ENCODE measurements around the gene ADH5.
"Not testable (repeated sequence)": the region's sequence is repeated elsewhere in the genome, so short reads cannot be mapped to it uniquely, and the experiment has no call there.

Gene ADH5

GRCh38 chr4:99121008-99121407 lies 32.4 kb upstream of the ADH5 start:
- TF ChIP-seq, protein P1, sequence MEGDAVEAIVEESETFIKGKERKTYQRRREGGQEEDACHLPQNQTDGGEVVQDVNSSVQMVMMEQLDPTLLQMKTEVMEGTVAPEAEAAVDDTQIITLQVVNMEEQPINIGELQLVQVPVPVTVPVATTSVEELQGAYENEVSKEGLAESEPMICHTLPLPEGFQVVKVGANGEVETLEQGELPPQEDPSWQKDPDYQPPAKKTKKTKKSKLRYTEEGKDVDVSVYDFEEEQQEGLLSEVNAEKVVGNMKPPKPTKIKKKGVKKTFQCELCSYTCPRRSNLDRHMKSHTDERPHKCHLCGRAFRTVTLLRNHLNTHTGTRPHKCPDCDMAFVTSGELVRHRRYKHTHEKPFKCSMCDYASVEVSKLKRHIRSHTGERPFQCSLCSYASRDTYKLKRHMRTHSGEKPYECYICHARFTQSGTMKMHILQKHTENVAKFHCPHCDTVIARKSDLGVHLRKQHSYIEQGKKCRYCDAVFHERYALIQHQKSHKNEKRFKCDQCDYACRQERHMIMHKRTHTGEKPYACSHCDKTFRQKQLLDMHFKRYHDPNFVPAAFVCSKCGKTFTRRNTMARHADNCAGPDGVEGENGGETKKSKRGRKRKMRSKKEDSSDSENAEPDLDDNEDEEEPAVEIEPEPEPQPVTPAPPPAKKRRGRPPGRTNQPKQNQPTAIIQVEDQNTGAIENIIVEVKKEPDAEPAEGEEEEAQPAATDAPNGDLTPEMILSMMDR (conservative IDR thresholded peaks at IDR 0.05; ENCODE audit: low read depth, low read length) = no peak
- DNase-seq (ENCODE audit: low read depth) = no peak
- H3K4me3 ChIP-seq (ENCODE audit: low read depth, low read length) = no peak overlapping the region

- TF ChIP-seq, protein P1 (conservative IDR thresholded peaks at IDR 0.05; ENCODE audit: low read depth, low read length) = no peak
- no peak overlapping the region for H3K4me3 ChIP-seq (ENCODE audit: low read depth, low read length)
- no peak for DNase-seq (ENCODE audit: low read depth)
Measured at GRCh38 chr4:99120501-99120900, 31.9 kb upstream of the ADH5 start.

GRCh38 chr4:99117876-99118693 lies 29.5 kb upstream of the ADH5 start:
- TF ChIP-seq, protein P1 (conservative IDR thresholded peaks at IDR 0.05; ENCODE audit: low read depth, low read length) = peak; percentile 38

DNA sequence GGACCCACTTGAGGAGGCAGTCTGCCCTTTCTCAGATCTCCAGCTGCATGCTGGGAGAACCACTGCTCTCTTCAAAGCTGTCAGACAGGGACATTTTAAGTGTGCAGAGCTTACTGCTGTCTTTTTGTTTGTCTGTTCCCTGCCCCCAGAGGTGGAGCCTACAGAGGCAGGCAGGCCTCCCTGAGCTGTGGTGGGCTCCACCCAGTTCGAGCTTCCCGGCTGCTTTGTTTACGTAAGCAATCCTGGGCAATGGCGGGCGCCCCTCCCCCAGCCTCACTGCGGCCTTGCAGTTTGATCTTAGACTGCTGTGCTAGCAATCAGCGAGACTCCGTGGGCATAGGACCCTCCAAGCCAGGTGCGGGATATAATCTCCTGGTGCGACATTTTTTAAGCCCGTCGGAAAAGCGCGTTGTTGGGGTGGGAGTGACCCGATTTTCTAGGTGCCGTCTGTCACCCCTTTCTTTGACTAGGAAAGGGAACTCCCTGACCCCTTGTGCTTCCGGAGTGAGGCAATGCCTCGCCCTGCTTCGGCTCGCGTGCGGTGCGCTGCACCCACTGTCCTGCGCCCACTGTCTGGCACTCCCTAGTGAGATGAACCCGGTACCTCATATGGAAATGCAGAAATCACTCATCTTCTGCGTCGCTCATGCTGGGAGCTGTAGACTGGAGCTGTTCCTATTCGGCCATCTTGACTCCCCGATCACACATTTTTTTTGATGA lies 28.7 kb upstream of the ADH5 start:
- not testable (repeated sequence) for DNase-seq (ENCODE audit: low read depth); H3K4me3 ChIP-seq (ENCODE audit: low read depth, low read length)

More at GRCh38 chr4:99117876-99118693, 29.5 kb upstream of the ADH5 start:
- no peak overlapping the region for H3K4me3 ChIP-seq (ENCODE audit: low read depth, low read length)
- DNase-seq (ENCODE audit: low read depth) = peak; percentile 49

DNA sequence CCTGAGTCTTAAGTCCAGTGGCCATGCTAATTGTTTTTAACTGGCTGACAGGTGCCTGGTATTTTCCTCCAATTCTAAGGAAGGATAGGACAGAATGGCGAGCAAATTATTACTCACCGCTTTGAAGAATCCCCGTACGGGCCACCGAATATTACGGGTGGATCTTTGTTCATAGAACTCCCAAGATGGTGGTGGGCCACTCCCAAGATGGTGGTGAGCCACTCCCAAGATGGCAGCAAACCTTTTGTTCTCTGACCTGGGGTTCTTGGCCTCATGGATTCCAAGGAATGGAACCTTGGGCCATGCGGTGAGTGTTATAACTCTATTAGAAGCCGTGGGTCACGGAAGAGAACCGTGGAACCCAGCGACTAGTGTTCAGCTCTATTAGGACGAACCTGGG lies 20.7 kb upstream of the ADH5 start:
- not testable (repeated sequence) for H3K4me3 ChIP-seq (ENCODE audit: low read depth, low read length); DNase-seq (ENCODE audit: low read depth)

GRCh38 chr4:99104153-99104552 lies 15.6 kb upstream of the ADH5 start:
- TF ChIP-seq, protein P1 (conservative IDR thresholded peaks at IDR 0.05; ENCODE audit: low read depth, low read length) = no peak
- H3K4me3 ChIP-seq (ENCODE audit: low read depth, low read length) = no peak overlapping the region
- DNase-seq (ENCODE audit: low read depth) = peak; percentile 35

DNA sequence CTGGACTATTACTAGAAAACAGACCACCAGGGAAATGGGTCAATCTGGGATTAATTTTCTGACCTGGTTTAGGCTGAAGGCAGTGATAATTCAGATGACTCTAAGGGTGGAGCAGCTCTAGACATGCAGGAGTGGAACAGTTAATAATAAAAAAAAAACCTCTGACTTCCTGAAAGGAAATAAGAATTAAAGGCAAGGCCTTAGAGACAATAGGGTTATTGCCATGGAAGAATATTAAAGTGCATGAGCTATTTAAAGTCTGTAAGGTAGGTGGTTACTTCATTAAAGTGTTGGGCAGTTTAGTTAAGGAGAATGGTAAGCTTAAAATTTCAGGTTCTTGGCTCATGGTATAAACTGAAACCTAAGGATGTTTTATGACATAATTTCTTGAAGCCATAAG lies 14.6 kb upstream of the ADH5 start:
- TF ChIP-seq, protein P1 (conservative IDR thresholded peaks at IDR 0.05; ENCODE audit: low read depth, low read length) = no peak
- DNase-seq (ENCODE audit: low read depth) = no peak
- no peak overlapping the region for H3K4me3 ChIP-seq (ENCODE audit: low read depth, low read length)

DNA sequence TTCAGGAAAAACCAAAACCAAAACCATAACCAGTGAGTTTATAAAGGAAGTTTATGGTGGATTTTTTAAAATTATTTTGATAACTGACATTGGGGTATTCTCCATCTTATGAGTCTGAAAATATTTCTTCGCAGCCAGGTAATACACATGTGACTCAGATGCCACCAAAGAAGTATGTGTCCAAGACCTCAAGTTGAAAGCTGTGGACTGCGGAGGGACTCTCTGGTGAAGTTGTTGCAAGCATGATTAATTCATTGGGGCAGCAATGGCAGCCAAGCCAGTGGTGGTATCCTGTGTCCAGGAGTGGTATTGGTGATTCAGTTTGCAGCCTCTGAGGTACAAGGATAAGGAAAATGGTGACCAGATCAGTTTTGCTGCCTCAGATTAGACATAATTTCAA lies 14.0 kb upstream of the ADH5 start:
- DNase-seq (ENCODE audit: low read depth) = no peak
- no peak overlapping the region for H3K4me3 ChIP-seq (ENCODE audit: low read depth, low read length)
- TF ChIP-seq, protein P1 (conservative IDR thresholded peaks at IDR 0.05; ENCODE audit: low read depth, low read length) = no peak
